K562 treated with DMSO at 1 percent for 24 hours (cell line): ENCODE data around the gene CSRP3. TPM values are rescaled to one million over a fixed set of nuclear protein-coding genes. Genes with fewer than 3 reads are reported as not detected.

ENCODE experiments used
- total RNA-seq: library from RNA; unstranded; fragments of 300-600 nt; gene quantifications from 2 replicates; pipeline ENCODE4 v1.2.3, GENCODE V29; 2022; ENCODE audit warnings: low read depth; ENCODE audit not compliant: insufficient read depth

CSRP3 gene
- not detected in 2 replicates for total RNA-seq

GRCh38 chr11:19201737-19202605, at the start of gene CSRP3:
Gene CSRP3 (minus strand): TSS chr11:19201983. CDS start chr11:19192448, 9,535 bp downstream.

GRCh38 chr11:19240420-19241259, 38.9 kb upstream of the CSRP3 start, which contains the start of gene E2F8:
Gene E2F8 (minus strand): TSS chr11:19240945. CDS start chr11:19240121, 824 bp downstream.

Other genes with a start within 250 kb of the CSRP3 start
- gene MRGPRX2, start 141.3 kb downstream of the CSRP3 start, total RNA-seq: not detected in 2 replicates
- 9.4 and 9.6 TPM in 2 replicates for gene ZDHHC13, start 84.8 kb downstream of the CSRP3 start, total RNA-seq
- 3.7 and 4.0 TPM in 2 replicates for gene E2F8, start 39.0 kb upstream of the CSRP3 start, total RNA-seq